PC-3 (cell line): Measurements from ENCODE around the gene WRNIP1. TPM values are rescaled to one million over a fixed set of nuclear protein-coding genes. Genes with fewer than 3 reads are reported as not detected.

ENCODE experiments used
- ATAC-seq: fragments of 200-7000 bp; cut with Tn5 transposase; 2 replicates; pipeline ENCODE4 v1.9.1; 2020; ENCODE audit warnings: mild to moderate bottlenecking, moderate library complexity
- BruUV-seq: library from RNA; stranded (reverse); fragments of 400-500 nt; replicated peaks from 2 replicates; lab custom pipeline; 2021; lab: Mats Ljungman, UMichigan
- CTCF ChIA-PET: fragments of 300-600 bp; sonication (Branson Sonifier 250); formaldehyde crosslinking; loops from one replicate; lab custom pipeline; 2022; ENCODE audit warnings: antibody characterized with exemption; lab: Charles Lee
- POLR2A ChIA-PET: fragments of 300-600 bp; sonication (Branson Sonifier 250); formaldehyde crosslinking; loops from one replicate; lab custom pipeline; 2022; ENCODE audit warnings: antibody characterized with exemption; ENCODE audit not compliant: unreplicated experiment; lab: Charles Lee
- DNase-seq: peaks from one replicate; pipeline ENCODE4 v3.0.0-alpha.2; 2015
- H2AFZ ChIP-seq: fragments of 300-600 bp; sonication (generic); 2 replicates; pipeline ENCODE4 v1.6.0; 2016; ENCODE audit warnings: antibody characterized with exemption, low read length
- H3F3A ChIP-seq: fragments of 300-600 bp; sonication (generic); one replicate; pipeline ENCODE4 v1.6.0; 2017; ENCODE audit warnings: antibody characterized with exemption, low read length, control low read depth, mild to moderate bottlenecking; ENCODE audit not compliant: unreplicated experiment
- H3K27ac ChIP-seq: fragments of 300-600 bp; sonication (generic); 2 replicates; pipeline ENCODE4 v1.5.1; 2016; ENCODE audit warnings: mild to moderate bottlenecking, low read length
- H3K27me3 ChIP-seq: fragments of 300-600 bp; sonication (generic); 2 replicates; pipeline ENCODE4 v1.6.1; 2016; ENCODE audit warnings: low read length, mixed read lengths
- H3K36me3 ChIP-seq: fragments of 300-600 bp; sonication (generic); 2 replicates; pipeline ENCODE4 v1.6.1; 2016; ENCODE audit warnings: low read depth, mixed run types, low read length, mixed read lengths
- H3K4me1 ChIP-seq: fragments of 300-600 bp; sonication (generic); 2 replicates; pipeline ENCODE4 v1.5.1; 2016; ENCODE audit warnings: low read length; ENCODE audit not compliant: insufficient read depth
- H3K4me2 ChIP-seq: fragments of 300-600 bp; sonication (generic); 2 replicates; pipeline ENCODE4 v1.6.0; 2016; ENCODE audit warnings: low read length
- H3K4me3 ChIP-seq: fragments of 300-600 bp; sonication (generic); 2 replicates; pipeline ENCODE4 v1.5.1; 2016; ENCODE audit warnings: mild to moderate bottlenecking, low read length, mixed read lengths
- H3K79me2 ChIP-seq: fragments of 300-600 bp; sonication (generic); 2 replicates; pipeline ENCODE4 v1.6.1; 2017; ENCODE audit warnings: low read length, mixed read lengths
- H3K9ac ChIP-seq: fragments of 300-600 bp; sonication (generic); 2 replicates; pipeline ENCODE4 v1.6.0; 2016; ENCODE audit warnings: mild to moderate bottlenecking, low read length
- H3K9me2 ChIP-seq: fragments of 300-600 bp; sonication (generic); replicated peaks from 2 replicates; pipeline ENCODE4 v1.6.1; 2016; ENCODE audit warnings: mixed run types, low read length, mixed read lengths
- H3K9me3 ChIP-seq: fragments of 300-600 bp; sonication (generic); 2 replicates; pipeline ENCODE4 v1.6.1; 2016; ENCODE audit warnings: low read length, mixed read lengths
- H4K20me1 ChIP-seq: fragments of 300-600 bp; sonication (generic); 2 replicates; pipeline ENCODE4 v1.6.1; 2016; ENCODE audit warnings: low read length, mixed read lengths
- EZH2 ChIP-seq: fragments of 300-600 bp; sonication (generic); IDR thresholded peaks from one replicate; pipeline ENCODE4 v1.6.1; 2017; ENCODE audit warnings: antibody characterized with exemption, mild to moderate bottlenecking, low read length; ENCODE audit not compliant: unreplicated experiment
- EZH2phosphoT487 ChIP-seq: fragments of 300-600 bp; sonication (generic); IDR thresholded peaks from 2 replicates; pipeline ENCODE4 v1.6.1; 2018; ENCODE audit warnings: mild to moderate bottlenecking, antibody characterized with exemption, low read length, borderline replicate concordance
- intact Hi-C: fragments of 100-400 bp; cut with micrococcal nuclease; formaldehyde crosslinking; loops from 2 replicates; pipeline ENCODE4 v1.9.0; 2023
- total RNA-seq: library from RNA; depleted of rRNA; stranded (reverse); fragments of >200 nt; gene quantifications from 2 replicates; pipeline ENCODE4 v1.2.3, GENCODE V29; 2014
- TF ChIP-seq, protein P1 (sequence below): fragments of 300-600 bp; sonication (generic); conservative IDR thresholded peaks from 2 replicates; pipeline ENCODE4 v1.5.1; 2017; ENCODE audit warnings: antibody characterized with exemption, low read depth, mild to moderate bottlenecking, low read length

The WRNIP1 gene
- total RNA-seq, 1 experiment from 2014 or later: 92.2 TPM

DNA sequence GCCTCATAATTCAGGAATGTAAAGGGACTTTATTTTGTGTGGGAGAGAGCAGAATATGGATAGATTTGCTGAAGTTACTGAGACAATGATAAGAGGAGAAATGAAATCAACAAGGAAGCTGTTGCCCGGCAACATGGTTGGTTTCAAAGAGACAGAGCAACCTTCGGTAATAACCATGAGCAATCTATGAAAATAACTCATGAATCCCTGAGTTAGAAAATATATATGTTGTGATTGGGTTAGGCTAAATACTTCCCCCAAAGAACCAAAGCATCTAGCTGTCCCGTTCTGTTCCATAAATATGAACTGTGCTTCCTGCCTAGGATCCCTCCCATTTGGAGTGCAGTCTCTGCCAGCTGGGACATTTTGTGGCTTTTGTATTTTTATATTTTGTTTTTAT lies 53.4 kb downstream of the WRNIP1 start:
- Histone ChIP-seq H4K20me1 (no peaks in the 10 kb centered on the region), H3K4me1 (peaks cover 62% of the 10 kb centered on the region), H3K79me2 (peaks cover 5% of the 10 kb centered on the region; the same call in 1 of the 2 replicates), H3K27me3 (no peaks in the 10 kb centered on the region), H3K4me2 (peak overlapping the region; percentile 90), H3K4me3 (peak overlapping the region; percentile 56), H3K9ac (peak overlapping the region; percentile 87), H3F3A (peaks cover 30% of the 10 kb centered on the region), H3K9me2 (no peaks in the 10 kb centered on the region), H3K27ac (peak overlapping the region; percentile 99), H2AFZ (peak overlapping the region; percentile 25; the same call in 1 of the 2 replicates), H3K36me3 (peaks cover 9% of the 10 kb centered on the region; the same call in 1 of the 2 replicates), H3K9me3 (peaks cover 15% of the 10 kb centered on the region)
- ChIA-PET POLR2A (interaction anchor here (0.7 to 1.9 kb wide), 5 partner anchors 9 to 27 kb away, joined by 3 to 25 read pairs (median 9); partner anchors contain the start of gene SERPINB1), CTCF (interaction anchor here (0.6 to 2.4 kb wide), 2 partner anchors 21 to 28 kb away, joined by 3 to 11 read pairs; no protein-coding TSS in a partner anchor)
- ATAC-seq (peak; percentile 16), DNase-seq (peak; percentile 58)
- BruUV-seq: no TSS peak
- intact Hi-C loops: loop anchor here (1.0 kb wide), 2 partner anchors 21 to 27 kb away; no protein-coding TSS in a partner anchor
- TF ChIP-seq EZH2phosphoT487 (no peak), EZH2 (no peak)
- TF ChIP-seq, protein P1, sequence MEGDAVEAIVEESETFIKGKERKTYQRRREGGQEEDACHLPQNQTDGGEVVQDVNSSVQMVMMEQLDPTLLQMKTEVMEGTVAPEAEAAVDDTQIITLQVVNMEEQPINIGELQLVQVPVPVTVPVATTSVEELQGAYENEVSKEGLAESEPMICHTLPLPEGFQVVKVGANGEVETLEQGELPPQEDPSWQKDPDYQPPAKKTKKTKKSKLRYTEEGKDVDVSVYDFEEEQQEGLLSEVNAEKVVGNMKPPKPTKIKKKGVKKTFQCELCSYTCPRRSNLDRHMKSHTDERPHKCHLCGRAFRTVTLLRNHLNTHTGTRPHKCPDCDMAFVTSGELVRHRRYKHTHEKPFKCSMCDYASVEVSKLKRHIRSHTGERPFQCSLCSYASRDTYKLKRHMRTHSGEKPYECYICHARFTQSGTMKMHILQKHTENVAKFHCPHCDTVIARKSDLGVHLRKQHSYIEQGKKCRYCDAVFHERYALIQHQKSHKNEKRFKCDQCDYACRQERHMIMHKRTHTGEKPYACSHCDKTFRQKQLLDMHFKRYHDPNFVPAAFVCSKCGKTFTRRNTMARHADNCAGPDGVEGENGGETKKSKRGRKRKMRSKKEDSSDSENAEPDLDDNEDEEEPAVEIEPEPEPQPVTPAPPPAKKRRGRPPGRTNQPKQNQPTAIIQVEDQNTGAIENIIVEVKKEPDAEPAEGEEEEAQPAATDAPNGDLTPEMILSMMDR: no peak

DNA sequence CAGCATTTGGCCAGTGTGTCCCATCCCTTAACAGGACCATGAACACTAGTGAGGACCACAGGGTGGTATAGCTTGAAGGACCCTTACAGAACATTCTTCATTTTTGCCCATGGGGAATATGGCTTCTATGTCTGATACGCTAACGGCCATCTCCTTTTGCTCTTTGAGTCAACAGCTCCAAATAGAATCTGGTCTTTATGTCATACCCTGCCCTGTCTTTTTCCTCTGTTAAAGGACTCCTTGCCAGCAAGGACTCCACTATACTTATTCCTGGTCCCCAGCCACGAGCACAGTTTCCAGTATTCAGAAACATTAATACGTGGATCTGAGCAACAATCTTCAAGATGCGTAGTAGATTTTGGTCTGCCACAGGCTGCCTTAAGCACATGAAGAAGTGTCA lies 53.9 kb downstream of the WRNIP1 start:
- no peaks in the 10 kb centered on the region for H3K9me2 ChIP-seq
- peak overlapping the region; percentile 56; the same call in 1 of the 2 replicates for H3K4me3 ChIP-seq
- H3K36me3 ChIP-seq: peaks cover 9% of the 10 kb centered on the region; the same call in 1 of the 2 replicates
- no peak for DNase-seq
- intact Hi-C loops: no loop called here
- H3K79me2 ChIP-seq: peaks cover 5% of the 10 kb centered on the region; the same call in 1 of the 2 replicates
- peaks cover 67% of the 10 kb centered on the region for H3K4me1 ChIP-seq
- peaks cover 15% of the 10 kb centered on the region for H3K9me3 ChIP-seq
- no peaks in the 10 kb centered on the region for H3K27me3 ChIP-seq
- CTCF ChIA-PET: no interaction called here
- no peak overlapping the region for H2AFZ ChIP-seq
- ATAC-seq: no peak
- H3F3A ChIP-seq: peaks cover 34% of the 10 kb centered on the region
- no peaks in the 10 kb centered on the region for H4K20me1 ChIP-seq
- POLR2A ChIA-PET: interaction anchor here (0.5 to 1.9 kb wide), 4 partner anchors 20 to 170 kb away, joined by 3 to 25 read pairs (median 15); partner anchors contain the start of gene SERPINB1
- peak overlapping the region; percentile 87 for H3K9ac ChIP-seq
- peak overlapping the region; percentile 99 for H3K27ac ChIP-seq
- TF ChIP-seq EZH2: no peak
- TF ChIP-seq, protein P1: no peak
- TF ChIP-seq EZH2phosphoT487: no peak
- peak overlapping the region; percentile 90 for H3K4me2 ChIP-seq
- BruUV-seq: no TSS peak

DNA sequence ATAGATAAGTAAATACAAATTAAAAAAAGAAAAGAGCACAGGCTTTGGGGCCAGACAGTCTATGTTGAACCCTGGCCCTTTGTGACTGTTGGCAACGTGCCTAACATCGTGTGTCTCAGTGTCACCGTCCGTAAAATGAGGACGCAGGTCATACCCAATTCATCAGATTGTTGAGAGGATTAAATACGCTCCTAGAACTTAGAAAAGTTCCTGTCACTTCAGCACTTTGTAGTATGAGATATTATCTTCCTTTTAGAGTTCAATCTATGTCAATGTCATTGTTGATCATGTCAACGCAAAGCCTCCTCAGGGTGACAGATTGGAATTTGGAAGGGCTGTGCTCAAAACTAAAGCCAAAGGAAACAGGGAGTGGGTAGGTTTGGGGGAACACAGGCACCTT lies 54.8 kb downstream of the WRNIP1 start:
- no peaks in the 10 kb centered on the region for H3K9me2 ChIP-seq
- TF ChIP-seq EZH2 (no peak), EZH2phosphoT487 (no peak)
- TF ChIP-seq, protein P1: no peak
- H3K27me3 ChIP-seq: no peaks in the 10 kb centered on the region
- H3K27ac ChIP-seq: peak overlapping the region; percentile 99
- no peak for ATAC-seq
- ChIA-PET CTCF (no interaction called here), POLR2A (no interaction called here)
- H3F3A ChIP-seq: peaks cover 34% of the 10 kb centered on the region
- peak overlapping the region; percentile 87 for H3K9ac ChIP-seq
- peak overlapping the region; percentile 21 for H3K4me2 ChIP-seq
- H3K9me3 ChIP-seq: peaks cover 15% of the 10 kb centered on the region
- no peak overlapping the region for H3K4me3 ChIP-seq
- no TSS peak for BruUV-seq
- H3K4me1 ChIP-seq: peaks cover 72% of the 10 kb centered on the region
- peaks cover 9% of the 10 kb centered on the region; the same call in 1 of the 2 replicates for H3K36me3 ChIP-seq
- no peak overlapping the region for H2AFZ ChIP-seq
- no peak for DNase-seq
- H3K79me2 ChIP-seq: peaks cover 5% of the 10 kb centered on the region; the same call in 1 of the 2 replicates
- intact Hi-C loops: no loop called here
- no peaks in the 10 kb centered on the region for H4K20me1 ChIP-seq
